C4-2B (cell line): ENCODE data around the gene DNAH3.

Experiments used
- H3K27ac ChIP-seq: fragments of 450-650 bp; 2 replicates; pipeline ENCODE4 v1.5.1; 2017
- CTCF ChIP-seq: fragments of 450-650 bp; conservative IDR thresholded peaks from 2 replicates; pipeline ENCODE4 v1.5.1; 2017; ENCODE audit warnings: mild to moderate bottlenecking
- ZFX ChIP-seq: fragments of 450-650 bp; IDR thresholded peaks from 2 replicates; pipeline ENCODE4 v1.6.1; 2017

Gene DNAH3

GRCh38 chr16:21190013-21190412 lies 39.4 kb upstream of the DNAH3 start:
- H3K27ac ChIP-seq: no peak overlapping the region
- TF ChIP-seq CTCF: no peak

- TF ChIP-seq CTCF (no peak), ZFX (no peak)
Measured at GRCh38 chr16:21189311-21189710, 38.7 kb upstream of the DNAH3 start.

GRCh38 chr16:21186326-21186691 lies 35.7 kb upstream of the DNAH3 start:
- TF ChIP-seq CTCF (no peak), ZFX (no peak)
- no peak overlapping the region for H3K27ac ChIP-seq

More at GRCh38 chr16:21189311-21189710, 38.7 kb upstream of the DNAH3 start:
- H3K27ac ChIP-seq: no peak overlapping the region

GRCh38 chr16:21185659-21186325 lies 35.1 kb upstream of the DNAH3 start:
- TF ChIP-seq ZFX: no peak
- no peak for TF ChIP-seq CTCF

GRCh38 chr16:21184834-21185233 lies 34.2 kb upstream of the DNAH3 start:
- no peak for TF ChIP-seq CTCF
- H3K27ac ChIP-seq: no peak overlapping the region

More at GRCh38 chr16:21185659-21186325, 35.1 kb upstream of the DNAH3 start:
- H3K27ac ChIP-seq: no peak overlapping the region

GRCh38 chr16:21183995-21184394 lies 33.3 kb upstream of the DNAH3 start:
- H3K27ac ChIP-seq: no peak overlapping the region
- TF ChIP-seq CTCF: no peak
- no peak for TF ChIP-seq ZFX

- TF ChIP-seq CTCF (no peak), ZFX (no peak)
- no peak overlapping the region for H3K27ac ChIP-seq
Measured at GRCh38 chr16:21179983-21180365, 29.3 kb upstream of the DNAH3 start.
